ENCODE data around the gene P2RX5.
"Not testable (repeated sequence)": the region's sequence is repeated elsewhere in the genome, so short reads cannot be mapped to it uniquely, and the experiment has no call there.

The P2RX5 gene

GRCh38 chr17:3735515-3735914 lies 39.6 kb upstream of the P2RX5 start:
- Histone ChIP-seq H3K9me2 (replicated peaks; ENCODE audit: low read depth, low read length) (no peaks in the 10 kb centered on the region), H3F3A (ENCODE audit: low read depth) (no peaks in the 10 kb centered on the region), H3K36me3 (ENCODE audit: insufficient read depth, low read length) (no peaks in the 10 kb centered on the region), H3K9me3 (ENCODE audit: insufficient read depth, low read depth, low read length) (no peaks in the 10 kb centered on the region), H3K27me3 (ENCODE audit: insufficient read depth, low read length, poor library complexity, severe bottlenecking) (no peaks in the 10 kb centered on the region), H3K4me1 (ENCODE audit: insufficient read depth, low read length, poor library complexity, severe bottlenecking) (peaks cover 14% of the 10 kb centered on the region), H3K79me2 (ENCODE audit: insufficient read depth, low read length) (no peaks in the 10 kb centered on the region), H3K4me3 (ENCODE audit: low read length, poor library complexity, severe bottlenecking) (no peak overlapping the region), H3K4me2 (ENCODE audit: low read depth, low read length, poor library complexity, severe bottlenecking) (no peak overlapping the region), H3K9ac (ENCODE audit: low read depth, low read length, poor library complexity, severe bottlenecking) (no peak overlapping the region), H4K20me1 (ENCODE audit: insufficient read depth, low read length, poor library complexity, severe bottlenecking) (no peaks in the 10 kb centered on the region), H2AFZ (ENCODE audit: low read length) (no peak overlapping the region)
- no peak for TF ChIP-seq EZH2phosphoT487 (IDR thresholded peaks at IDR 0.05; ENCODE audit: borderline replicate concordance)
- TF ChIP-seq, protein P1, sequence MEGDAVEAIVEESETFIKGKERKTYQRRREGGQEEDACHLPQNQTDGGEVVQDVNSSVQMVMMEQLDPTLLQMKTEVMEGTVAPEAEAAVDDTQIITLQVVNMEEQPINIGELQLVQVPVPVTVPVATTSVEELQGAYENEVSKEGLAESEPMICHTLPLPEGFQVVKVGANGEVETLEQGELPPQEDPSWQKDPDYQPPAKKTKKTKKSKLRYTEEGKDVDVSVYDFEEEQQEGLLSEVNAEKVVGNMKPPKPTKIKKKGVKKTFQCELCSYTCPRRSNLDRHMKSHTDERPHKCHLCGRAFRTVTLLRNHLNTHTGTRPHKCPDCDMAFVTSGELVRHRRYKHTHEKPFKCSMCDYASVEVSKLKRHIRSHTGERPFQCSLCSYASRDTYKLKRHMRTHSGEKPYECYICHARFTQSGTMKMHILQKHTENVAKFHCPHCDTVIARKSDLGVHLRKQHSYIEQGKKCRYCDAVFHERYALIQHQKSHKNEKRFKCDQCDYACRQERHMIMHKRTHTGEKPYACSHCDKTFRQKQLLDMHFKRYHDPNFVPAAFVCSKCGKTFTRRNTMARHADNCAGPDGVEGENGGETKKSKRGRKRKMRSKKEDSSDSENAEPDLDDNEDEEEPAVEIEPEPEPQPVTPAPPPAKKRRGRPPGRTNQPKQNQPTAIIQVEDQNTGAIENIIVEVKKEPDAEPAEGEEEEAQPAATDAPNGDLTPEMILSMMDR (conservative IDR thresholded peaks at IDR 0.05; ENCODE audit: low read length): no peak

DNA sequence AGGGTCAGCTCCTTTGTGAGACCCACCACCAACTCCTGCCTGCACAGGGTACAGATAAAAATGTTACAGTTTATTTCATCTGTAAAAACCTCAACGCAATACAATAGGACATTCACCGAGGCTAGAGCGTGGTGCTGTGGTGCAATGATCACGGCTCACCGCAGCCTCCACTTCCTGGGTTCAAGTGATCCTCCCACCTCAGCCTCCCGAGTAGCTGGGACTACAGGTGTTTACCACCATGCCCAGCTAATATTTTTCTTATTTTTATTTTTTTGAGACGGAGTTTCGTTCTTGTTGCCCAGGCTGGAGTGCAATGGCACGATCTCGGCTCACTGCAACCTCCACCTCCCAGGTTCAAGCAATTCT lies 38.9 kb upstream of the P2RX5 start:
- H4K20me1 ChIP-seq (ENCODE audit: insufficient read depth, low read length, poor library complexity, severe bottlenecking); H3K9me3 ChIP-seq (ENCODE audit: insufficient read depth, low read depth, low read length); H3K79me2 ChIP-seq (ENCODE audit: insufficient read depth, low read length); H3K4me2 ChIP-seq (ENCODE audit: low read depth, low read length, poor library complexity, severe bottlenecking); H2AFZ ChIP-seq (ENCODE audit: low read length); H3K9ac ChIP-seq (ENCODE audit: low read depth, low read length, poor library complexity, severe bottlenecking); H3K27me3 ChIP-seq (ENCODE audit: insufficient read depth, low read length, poor library complexity, severe bottlenecking); H3F3A ChIP-seq (ENCODE audit: low read depth); H3K4me3 ChIP-seq (ENCODE audit: low read length, poor library complexity, severe bottlenecking); H3K9me2 ChIP-seq (replicated peaks; ENCODE audit: low read depth, low read length); H3K36me3 ChIP-seq (ENCODE audit: insufficient read depth, low read length): not testable (repeated sequence)
- peaks cover 14% of the 10 kb centered on the region for H3K4me1 ChIP-seq (ENCODE audit: insufficient read depth, low read length, poor library complexity, severe bottlenecking)

- H3K4me2 ChIP-seq (ENCODE audit: low read depth, low read length, poor library complexity, severe bottlenecking): no peak overlapping the region
- no peaks in the 10 kb centered on the region for H3K9me3 ChIP-seq (ENCODE audit: insufficient read depth, low read depth, low read length)
- H3K4me3 ChIP-seq (ENCODE audit: low read length, poor library complexity, severe bottlenecking): no peak overlapping the region
- H3K4me1 ChIP-seq (ENCODE audit: insufficient read depth, low read length, poor library complexity, severe bottlenecking): peaks cover 6% of the 10 kb centered on the region
- H4K20me1 ChIP-seq (ENCODE audit: insufficient read depth, low read length, poor library complexity, severe bottlenecking): no peaks in the 10 kb centered on the region
- H3K9me2 ChIP-seq (replicated peaks; ENCODE audit: low read depth, low read length): no peaks in the 10 kb centered on the region
- no peak overlapping the region for H3K9ac ChIP-seq (ENCODE audit: low read depth, low read length, poor library complexity, severe bottlenecking)
- H3K36me3 ChIP-seq (ENCODE audit: insufficient read depth, low read length): no peaks in the 10 kb centered on the region; the same call in 1 of the 2 replicates
- TF ChIP-seq, protein P1 (conservative IDR thresholded peaks at IDR 0.05; ENCODE audit: low read length): no peak
- TF ChIP-seq EZH2phosphoT487 (IDR thresholded peaks at IDR 0.05; ENCODE audit: borderline replicate concordance): no peak
- H3F3A ChIP-seq (ENCODE audit: low read depth): no peaks in the 10 kb centered on the region
- H3K79me2 ChIP-seq (ENCODE audit: insufficient read depth, low read length): peaks cover 15% of the 10 kb centered on the region
- no peaks in the 10 kb centered on the region for H3K27me3 ChIP-seq (ENCODE audit: insufficient read depth, low read length, poor library complexity, severe bottlenecking)
- no peak overlapping the region for H2AFZ ChIP-seq (ENCODE audit: low read length)
Observed at GRCh38 chr17:3732210-3732621, 36.3 kb upstream of the P2RX5 start.

DNA sequence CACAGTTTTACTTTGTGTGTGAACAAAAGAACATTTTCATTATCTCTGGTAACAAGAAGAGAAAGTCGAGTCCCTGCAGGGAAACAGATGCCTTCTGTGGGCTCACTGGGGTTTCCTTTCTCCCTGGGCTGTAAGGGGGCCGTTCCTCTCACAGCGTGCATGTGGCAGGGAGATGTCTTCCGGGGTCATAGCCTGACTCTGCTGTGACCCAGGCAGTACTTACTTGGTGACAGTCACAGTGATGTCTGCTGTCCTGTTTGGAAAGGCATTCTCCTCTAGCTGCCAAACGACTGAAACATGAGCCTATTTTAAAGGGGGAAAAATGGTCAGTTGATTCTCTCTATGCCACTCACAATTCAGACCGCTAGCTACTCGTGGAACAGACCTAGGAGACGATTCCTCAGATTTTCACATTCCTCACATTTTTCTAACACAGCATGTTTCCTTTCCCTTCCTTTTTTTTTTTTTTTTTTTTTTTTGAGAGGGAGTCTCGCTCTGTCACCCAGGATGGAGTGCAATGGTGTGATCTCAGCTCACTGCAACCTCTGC lies 35.0 kb upstream of the P2RX5 start:
- no peak overlapping the region for H2AFZ ChIP-seq (ENCODE audit: low read length)

More for the DNA sequence above, 35.0 kb upstream of the P2RX5 start:
- Histone ChIP-seq H3K4me1 (ENCODE audit: insufficient read depth, low read length, poor library complexity, severe bottlenecking) (peaks cover 18% of the 10 kb centered on the region), H3K36me3 (ENCODE audit: insufficient read depth, low read length) (no peaks in the 10 kb centered on the region; the same call in 1 of the 2 replicates), H3K9me2 (replicated peaks; ENCODE audit: low read depth, low read length) (no peaks in the 10 kb centered on the region), H3F3A (ENCODE audit: low read depth) (no peaks in the 10 kb centered on the region), H4K20me1 (ENCODE audit: insufficient read depth, low read length, poor library complexity, severe bottlenecking) (peaks cover 2% of the 10 kb centered on the region), H3K9me3 (ENCODE audit: insufficient read depth, low read depth, low read length) (no peaks in the 10 kb centered on the region), H3K79me2 (ENCODE audit: insufficient read depth, low read length) (peaks cover 28% of the 10 kb centered on the region), H3K27me3 (ENCODE audit: insufficient read depth, low read length, poor library complexity, severe bottlenecking) (no peaks in the 10 kb centered on the region), H3K4me3 (ENCODE audit: low read length, poor library complexity, severe bottlenecking) (no peak overlapping the region), H3K4me2 (ENCODE audit: low read depth, low read length, poor library complexity, severe bottlenecking) (no peak overlapping the region), H3K9ac (ENCODE audit: low read depth, low read length, poor library complexity, severe bottlenecking) (no peak overlapping the region)
- no peak for TF ChIP-seq EZH2phosphoT487 (IDR thresholded peaks at IDR 0.05; ENCODE audit: borderline replicate concordance)
- TF ChIP-seq, protein P1 (conservative IDR thresholded peaks at IDR 0.05; ENCODE audit: low read length): no peak

Measured in Loucy (cell line).